K562 treated with DMSO at 1 percent for 48 hours (cell line): ENCODE measurements around the gene PEMT. TPM values are rescaled to one million over a fixed set of nuclear protein-coding genes. Genes with fewer than 3 reads are reported as not detected.

Experiments used
- total RNA-seq: library from RNA; unstranded; fragments of 300-600 nt; gene quantifications from 2 replicates; pipeline ENCODE4 v1.2.3, GENCODE V29; 2022; ENCODE audit warnings: low replicate concordance; ENCODE audit errors: extremely low read depth

Gene PEMT, protein sequence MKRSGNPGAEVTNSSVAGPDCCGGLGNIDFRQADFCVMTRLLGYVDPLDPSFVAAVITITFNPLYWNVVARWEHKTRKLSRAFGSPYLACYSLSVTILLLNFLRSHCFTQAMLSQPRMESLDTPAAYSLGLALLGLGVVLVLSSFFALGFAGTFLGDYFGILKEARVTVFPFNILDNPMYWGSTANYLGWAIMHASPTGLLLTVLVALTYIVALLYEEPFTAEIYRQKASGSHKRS
- not detected in 2 replicates for total RNA-seq

GRCh38 chr17:17591355-17592298, at the start of gene PEMT:
Gene PEMT, minus strand, starts transcription at chr17:17591708. Its CDS starts 82 bp downstream, at chr17:17591626.

DNA sequence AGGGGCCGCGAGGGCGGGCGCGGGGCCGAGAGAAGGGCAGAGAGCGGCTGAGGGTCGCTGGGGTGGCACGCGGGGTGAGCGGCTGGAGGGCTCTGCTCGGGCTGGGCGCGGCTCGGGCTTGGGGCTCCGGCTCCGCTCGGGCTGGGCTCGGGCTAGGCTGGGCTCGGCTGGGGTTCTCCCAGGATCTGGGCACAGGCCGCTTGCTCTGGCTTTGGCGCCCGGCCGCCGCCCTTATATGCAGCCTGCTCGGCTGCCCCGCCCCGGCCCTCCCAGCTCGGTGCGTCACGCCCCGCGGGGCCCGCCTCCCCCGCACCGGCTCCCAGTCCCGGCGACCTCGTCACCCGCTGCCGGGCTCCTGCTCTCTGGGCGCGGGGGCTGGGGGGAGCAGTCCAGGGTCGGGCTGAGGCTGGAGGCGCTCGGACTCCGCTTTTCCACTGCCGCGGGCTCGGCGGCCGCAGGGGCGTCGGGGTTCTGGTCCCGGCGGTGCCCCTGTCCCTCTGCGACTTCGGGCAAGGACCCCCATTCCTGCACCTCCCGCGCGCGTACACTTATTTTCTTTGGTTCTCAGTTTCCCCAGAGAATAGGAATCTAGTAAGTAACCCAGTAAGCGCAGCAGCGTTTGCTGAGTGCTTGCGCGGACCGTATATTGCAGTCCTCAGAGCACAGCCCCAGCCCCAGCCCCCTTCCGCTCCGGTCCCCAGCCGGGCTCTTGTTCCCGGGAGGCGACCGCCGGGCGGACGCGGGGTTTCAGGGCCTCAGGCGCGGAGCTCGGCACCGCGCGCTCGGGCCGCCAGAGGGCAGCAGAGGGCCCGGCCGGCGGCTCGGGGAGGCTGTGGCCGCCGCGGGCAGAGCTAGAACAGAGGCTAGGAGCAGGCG, 95.1 kb downstream of the PEMT start, which contains the start of gene RASD1:
TSS of gene RASD1 (minus strand) at position 207 of the 876 bp plus-strand sequence. CDS start 214 bp downstream, outside the sequence.

DNA sequence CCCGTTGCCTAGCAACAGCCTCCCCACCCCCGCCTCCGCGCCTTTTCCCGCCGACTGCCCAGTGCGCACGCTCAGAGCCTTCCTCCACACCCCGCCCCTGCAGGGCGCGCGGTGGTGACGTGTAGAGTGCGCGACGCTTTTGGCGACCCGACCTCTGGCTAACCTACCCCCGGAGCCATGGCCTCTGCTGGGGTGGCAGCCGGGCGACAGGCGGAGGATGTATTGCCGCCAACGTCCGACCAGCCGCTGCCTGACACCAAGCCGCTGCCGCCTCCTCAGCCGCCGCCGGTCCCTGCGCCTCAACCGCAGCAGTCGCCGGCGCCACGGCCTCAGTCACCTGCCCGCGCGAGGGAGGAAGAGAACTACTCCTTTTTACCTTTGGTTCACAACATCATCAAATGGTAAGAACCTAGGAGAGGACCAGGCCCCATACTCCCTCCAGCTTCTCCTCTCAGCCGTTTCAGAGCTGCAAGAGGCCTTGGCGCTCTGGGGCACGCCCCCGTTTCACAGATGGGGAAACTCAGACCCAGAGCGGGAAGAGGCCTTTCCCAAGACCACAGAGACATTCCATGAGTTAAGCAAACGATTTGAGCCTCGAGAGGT, 114.5 kb downstream of the PEMT start, which contains the start of gene MED9:
TSS of gene MED9 (plus strand) at position 136 of the 603 bp plus-strand sequence. CDS start at position 178, 42 bp downstream.

Other genes starting within 250 kb of the PEMT start
- gene MED9, start 114.7 kb downstream of the PEMT start, total RNA-seq: not detected in 2 replicates
- gene RASD1, start 95.3 kb downstream of the PEMT start, total RNA-seq: not detected in 2 replicates
- not detected in 2 replicates for gene RAI1, start 89.8 kb upstream of the PEMT start, total RNA-seq
- not detected in 2 replicates for gene SREBF1, start 245.3 kb upstream of the PEMT start, total RNA-seq